GM21619 (cell line): Measurements from ENCODE around the gene IL6R.
A peak's percentile ranks its signal among the peaks of the same experiment; 100 is the strongest.
"Not testable (repeated sequence)": the region's sequence is repeated elsewhere in the genome, so short reads cannot be mapped to it uniquely, and the experiment has no call there.

Source experiments
- ATAC-seq: cut with Tn5 transposase; IDR thresholded peaks from one replicate; pipeline ENCODE4 v1.9.1; 2021; ENCODE audit not compliant: unreplicated experiment

The IL6R gene

DNA sequence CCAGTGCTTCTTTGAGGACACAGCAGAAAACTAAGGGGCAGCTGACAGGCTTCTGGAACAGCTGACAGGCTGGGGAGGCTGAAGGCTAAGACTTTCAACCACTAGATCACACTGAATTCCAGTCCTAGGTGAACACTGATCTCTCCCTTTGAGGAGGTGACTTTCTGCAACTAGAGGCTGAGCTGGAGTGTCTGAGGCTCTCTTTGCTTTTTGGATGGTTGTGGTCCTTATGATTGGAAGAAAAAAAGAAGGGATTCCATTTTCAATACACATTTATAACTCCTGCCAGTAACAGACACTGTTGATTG is 1.4 kb downstream of the IL6R start:
- ATAC-seq = no peak

DNA sequence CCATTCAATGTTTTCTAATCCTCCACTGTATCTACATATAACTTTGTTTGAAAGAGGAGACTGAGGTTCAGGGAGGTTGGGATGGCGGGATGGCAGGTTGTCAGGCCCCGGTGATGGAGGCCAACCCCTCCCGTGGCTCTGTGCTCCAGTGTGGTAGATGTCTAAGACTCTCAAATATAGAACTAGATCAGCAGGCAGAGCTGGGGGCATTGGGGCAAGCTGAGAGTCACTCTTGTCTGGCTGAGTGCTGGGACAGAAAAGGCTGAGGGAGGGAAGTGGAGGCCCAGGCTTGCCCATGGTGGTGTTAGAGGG is 1.7 kb downstream of the IL6R start:
- no peak for ATAC-seq

DNA sequence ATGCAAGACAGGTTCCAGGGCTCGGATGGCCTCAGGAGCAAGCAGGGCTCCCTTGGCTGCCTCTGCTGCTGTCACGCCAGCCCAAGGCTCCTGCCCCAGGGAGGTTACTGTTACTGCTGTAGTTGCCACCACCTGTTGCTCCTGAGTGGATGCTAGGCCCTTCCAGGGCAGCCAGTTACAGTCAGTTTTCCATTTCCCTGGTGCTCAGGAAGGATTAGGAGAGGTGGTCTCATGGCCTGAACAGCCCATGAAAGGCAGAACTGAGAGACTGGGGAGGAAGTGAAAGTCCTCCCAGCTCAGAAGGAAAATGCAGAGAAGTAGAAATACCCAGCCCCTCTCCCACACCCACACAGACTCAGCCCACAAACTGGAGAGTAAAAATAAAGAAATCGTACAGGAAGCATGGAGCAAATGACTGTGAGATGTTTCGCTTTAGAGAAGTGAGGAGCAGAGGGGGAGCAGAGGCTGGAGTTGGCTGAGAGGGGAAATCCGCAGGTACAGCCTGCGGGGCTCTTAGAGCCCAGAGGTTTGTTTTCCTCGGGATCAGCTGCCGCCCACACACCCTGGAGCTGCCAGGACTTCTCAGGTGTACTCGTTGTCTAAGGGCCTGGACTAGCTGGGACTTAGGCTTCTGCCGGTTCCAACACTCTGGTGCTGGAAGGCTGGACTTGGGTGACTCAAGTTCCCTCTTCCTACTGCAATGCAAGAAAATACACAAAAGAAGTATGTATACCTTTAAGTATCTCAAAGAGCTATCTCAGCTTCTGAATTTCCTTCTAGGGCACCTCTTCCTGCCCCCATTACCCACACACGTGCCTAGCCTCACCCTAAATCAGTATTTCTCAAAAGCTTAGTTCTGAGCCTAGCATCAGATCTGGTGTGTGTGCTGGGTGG is 2.3 kb downstream of the IL6R start:
- peak; percentile 35 for ATAC-seq

DNA sequence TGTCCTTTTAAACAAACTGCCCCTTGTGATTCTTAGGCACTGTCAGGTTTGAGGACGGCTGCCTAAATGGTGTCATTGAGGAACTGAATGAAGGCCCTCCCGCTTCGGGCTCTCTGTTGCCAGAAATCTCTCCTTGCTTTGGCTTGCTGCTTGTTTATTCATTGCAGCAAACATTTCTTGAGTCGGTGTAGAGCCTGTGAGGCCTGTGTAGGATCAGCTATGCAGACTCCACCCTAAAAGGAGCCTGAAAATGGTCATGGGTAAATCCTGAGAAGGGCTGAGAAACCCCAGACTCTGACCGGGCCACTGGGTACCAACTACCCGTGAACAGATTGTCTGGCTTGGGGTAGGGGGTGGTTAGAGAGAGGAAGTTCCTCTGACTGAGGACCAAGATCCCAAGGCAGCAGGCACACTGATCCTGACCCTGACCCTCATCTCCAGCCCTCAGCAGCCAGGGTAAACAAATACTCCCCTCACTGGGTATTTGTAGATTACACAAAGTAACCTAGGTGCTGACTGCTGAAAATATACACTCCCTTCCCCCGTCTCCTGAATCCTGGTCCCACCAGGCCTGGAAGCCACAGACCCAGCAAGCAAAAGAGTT is 3.1 kb downstream of the IL6R start:
- ATAC-seq = no peak

DNA sequence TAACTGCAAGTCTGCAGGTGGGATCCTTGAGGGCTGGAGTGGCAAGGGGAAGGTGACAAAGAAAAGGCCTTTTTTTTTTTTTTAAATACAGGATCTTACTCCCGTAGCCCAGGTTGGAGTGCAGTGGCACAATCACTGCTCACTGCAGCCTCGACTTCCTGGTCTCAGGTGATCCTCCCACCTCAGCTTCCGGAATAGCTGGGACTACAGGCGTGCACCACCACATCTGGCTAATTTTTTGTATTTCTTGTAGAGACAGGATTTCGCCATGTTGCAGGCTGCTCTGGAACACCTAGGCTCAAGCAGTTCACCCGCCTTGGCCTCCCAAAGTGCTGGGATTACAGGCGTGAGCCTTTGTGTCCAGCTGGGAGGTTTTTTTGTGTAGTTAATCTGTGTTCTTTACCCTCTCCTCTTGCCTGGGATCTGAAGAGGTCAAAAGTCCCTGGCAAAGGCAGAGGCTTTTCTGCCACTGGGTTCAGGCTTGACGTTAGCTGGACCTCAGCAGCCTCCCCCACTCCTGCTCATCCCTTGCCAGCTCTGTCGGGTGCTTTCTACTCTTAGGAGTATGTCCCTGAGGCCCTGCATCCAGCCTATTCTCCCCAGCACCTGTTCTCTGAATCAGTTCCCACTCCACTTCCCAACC is 5.2 kb downstream of the IL6R start:
- ATAC-seq = no peak

DNA sequence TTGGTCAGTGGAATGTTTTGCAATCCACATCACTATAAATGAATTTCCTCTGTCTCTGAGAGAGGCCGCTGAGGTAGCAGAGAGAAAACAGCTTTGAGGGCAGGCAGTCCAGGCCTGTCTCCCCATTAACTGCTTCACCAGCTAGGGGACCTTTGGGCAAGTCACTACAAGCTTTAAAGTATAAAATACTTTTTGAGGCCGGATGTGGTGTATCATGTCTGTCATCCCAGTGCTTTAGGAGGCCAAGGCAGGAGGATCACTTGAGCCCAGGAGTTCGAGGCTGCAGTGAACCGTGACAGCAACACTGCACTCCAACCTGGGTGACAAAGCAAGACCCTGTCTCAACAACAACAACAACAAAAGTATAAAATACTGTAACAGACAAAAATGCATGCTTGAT is 6.4 kb downstream of the IL6R start:
- no peak for ATAC-seq

DNA sequence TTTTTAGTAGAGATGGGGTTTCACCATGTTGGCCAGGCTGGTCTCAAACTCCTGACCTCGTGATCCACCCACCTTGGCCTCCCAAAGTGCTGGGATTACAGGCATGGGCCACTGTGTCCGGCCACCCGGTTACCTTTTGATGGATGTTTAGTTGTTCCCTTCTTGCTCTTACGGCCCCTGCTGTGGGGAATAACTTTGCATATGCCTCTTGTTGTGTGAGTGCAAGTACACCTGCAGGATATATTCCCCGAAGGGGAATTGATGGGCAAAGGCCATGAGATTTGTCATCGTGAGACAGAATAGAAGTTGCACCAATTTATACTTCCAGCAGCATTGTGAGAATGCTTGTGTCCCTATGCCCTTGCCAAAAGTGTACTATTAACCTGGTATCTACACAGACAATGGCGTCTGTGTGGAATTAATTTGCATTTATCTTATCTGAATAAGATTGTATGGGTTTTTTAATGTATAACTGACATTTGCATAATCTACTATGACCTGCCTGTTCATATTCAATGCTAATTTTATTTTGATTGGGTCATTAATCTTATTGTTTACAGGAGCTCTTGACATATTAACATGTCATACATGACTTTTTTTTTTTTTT is 8.1 kb downstream of the IL6R start:
- ATAC-seq = no peak

DNA sequence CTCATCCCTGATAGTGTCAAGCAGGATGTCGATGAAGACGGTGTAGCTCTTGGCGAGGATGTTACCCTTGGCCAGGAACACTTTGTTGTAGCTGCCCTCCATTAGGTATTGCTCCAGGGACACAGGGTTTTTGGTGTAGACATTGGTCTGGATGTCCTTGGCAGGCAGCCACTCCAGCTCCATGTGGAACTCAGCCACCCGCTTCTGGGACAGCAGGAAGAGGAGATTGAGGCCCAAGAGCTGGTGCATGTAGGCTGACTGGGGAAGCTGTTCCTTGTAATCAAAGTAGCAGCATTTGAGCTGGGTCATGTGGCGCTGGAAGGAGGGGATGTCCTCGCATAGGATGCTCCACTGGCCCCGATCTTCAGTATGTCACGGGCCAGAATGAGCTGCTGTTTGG is 9.5 kb downstream of the IL6R start:
- ATAC-seq = no peak

DNA sequence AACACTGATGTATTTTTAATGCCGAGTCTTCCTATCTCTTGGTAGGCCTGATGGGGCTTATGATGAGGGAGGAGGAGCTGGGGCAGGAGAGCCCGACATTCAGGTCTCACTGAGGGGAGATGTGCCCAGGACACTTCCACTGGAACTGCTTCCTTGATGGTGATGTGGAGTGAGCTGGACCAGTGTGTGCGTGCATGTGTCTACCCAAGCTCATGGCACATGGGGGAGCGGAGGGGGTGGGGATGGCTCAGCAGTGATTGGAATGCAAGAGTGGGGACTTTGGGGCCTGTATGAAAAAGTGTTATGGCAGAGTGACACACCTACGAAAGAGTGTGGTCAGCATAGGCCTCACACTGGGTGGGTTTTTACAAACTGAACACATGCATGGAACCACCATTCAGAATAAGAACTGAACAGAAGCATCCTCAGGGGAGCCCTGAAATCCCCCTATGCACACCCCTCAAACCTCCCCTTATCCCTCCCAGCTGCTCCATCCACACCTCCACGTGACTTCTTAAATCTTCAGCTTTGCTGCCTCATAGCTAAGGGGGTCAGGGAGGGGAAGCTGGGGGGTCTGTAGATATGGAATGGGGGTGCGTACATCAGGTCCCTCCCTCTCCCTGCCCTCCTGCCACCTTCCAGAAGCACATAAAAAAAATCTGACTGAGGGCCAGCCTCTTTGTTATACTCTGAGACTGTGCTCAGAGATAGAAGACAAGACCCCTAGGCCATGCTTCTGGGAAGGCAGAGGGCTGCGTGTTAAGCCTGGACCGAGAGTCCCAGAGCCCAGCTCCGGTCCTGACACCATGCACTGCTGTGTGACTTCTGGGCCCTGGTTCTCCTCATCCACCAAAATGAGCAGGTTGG is 11.6 kb downstream of the IL6R start:
- no peak for ATAC-seq

DNA sequence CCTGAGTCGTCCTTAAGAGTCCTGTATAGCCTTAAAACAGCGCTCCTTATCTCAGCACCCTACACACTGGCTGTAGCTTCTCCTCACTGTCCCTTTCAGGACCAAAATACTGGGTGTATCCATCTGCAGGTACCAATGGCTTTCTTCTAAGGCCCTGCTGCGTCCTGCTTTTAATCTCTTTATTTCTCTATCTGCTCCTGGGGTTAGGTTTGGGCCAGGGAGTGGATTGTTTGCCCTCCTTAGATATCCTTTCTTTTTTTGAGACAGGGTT is 12.1 kb downstream of the IL6R start:
- no peak for ATAC-seq

DNA sequence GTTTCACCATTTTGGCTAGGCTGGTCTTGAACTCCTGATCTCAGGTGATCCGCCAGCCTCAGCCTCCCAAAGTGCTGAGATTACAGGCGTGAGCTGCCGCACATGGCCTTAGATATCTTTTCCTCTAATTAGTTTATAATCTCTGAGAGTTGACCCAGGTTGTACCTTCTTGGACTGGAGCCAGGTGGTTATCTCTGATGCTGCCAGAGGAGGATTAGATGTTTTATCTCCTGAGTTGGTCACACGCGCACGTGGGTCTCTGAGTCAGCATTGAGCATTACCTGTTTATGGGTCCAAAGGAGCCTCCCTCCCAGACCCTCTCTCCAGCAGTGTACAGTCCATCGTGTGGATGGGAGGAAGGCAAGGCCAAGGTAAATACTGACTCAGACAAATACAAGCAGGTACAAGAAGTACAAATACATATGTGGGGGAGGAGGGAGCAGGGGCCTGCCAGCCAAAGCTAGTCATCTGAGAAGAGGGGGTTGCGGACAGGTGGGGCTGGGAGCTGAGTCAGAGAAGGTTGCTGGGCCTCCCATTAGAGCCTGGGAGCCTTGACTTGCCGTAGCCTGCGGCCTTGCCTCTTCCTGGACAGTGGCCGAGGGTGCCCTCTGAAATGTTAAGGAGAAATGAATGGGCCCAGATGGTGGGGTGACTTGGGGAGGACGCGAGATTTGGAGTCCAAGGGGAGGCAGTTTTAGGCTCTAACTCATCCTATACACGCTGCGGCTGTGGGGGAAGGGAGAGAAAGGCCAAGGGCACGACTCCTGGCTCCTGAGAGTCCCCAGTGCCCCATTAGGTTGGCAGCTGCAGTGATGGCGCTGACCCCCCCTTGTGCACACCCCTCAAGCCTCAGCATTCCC is 13.1 kb downstream of the IL6R start:
- ATAC-seq = no peak

DNA sequence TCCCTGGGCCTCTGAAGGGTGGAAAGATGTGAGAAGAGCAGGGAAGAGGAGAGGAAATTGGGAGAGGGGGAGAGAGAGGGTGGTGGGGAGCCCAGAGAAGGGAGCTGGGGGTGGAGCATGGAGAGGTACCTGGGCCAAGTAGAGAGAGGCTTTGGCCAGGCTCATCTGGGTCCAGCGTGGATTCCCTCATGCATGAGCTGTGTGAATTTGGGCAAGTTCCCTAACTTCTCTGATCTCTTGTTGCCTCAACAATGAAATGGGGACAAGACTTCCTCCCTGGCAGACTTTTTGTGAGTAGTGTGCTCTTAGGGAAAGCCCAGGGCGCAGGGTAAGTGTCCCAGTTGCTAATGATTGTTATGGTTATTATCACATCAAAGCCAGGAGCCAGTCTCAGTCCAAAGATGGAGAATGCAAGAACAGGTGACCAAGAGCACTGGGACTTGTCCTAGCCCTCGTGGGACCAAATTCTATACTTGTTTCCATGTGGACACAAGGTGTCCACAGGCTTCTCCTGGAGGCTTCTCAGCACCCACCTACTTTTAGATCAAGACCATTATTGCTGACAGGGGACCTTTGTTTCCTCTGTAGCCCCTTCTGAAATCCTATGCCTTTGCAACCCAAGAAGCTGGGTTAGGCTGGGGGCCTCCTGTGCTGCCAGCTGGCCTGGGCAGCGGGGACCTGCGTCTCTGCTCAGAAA is 13.9 kb downstream of the IL6R start:
- no peak for ATAC-seq

DNA sequence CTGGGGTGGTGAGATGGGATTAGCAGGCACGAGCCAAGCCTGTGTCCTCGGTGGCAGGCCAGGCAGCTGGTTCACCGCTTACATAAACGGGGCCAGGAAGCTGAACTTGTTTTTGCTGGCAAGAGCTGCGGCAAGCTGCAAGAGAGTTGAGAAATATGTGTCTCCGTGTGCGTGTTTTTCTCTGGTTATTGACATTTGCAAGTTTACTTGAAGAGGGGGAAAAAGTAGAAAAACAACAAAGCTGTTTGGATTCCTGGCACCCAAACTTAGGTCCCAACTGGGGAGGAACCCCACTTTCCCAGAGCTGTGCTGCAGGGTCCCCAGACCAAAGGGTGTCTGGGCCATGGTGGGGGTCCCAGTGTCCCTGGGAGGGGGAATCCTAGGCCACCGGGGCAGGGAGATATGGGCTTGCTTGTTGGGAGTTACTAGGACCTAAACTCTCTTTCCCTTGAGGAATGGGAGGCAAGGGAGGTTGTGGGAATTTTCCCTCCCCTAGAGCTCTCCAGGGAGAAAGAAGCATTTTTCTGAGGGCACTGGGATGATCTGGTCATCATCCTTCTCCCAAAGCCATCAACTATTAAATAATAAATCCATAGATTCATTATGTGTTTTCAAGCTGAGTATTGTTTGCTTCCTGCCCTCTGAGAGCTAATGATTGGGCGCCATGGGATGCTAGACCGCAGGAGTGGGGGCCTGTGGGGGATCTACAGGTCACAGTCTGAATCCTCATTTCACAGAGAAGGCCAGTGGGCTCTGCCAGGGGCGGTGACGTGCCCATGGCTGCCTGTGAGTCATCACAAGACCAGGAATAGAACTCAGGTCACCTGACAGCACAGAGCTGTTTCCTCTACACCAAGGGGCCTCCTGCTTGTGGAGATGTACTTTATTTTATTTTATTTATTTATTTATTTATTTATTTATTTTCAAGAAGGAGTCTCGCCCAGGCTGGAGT is 14.8 kb downstream of the IL6R start:
- ATAC-seq = peak; percentile 60

DNA sequence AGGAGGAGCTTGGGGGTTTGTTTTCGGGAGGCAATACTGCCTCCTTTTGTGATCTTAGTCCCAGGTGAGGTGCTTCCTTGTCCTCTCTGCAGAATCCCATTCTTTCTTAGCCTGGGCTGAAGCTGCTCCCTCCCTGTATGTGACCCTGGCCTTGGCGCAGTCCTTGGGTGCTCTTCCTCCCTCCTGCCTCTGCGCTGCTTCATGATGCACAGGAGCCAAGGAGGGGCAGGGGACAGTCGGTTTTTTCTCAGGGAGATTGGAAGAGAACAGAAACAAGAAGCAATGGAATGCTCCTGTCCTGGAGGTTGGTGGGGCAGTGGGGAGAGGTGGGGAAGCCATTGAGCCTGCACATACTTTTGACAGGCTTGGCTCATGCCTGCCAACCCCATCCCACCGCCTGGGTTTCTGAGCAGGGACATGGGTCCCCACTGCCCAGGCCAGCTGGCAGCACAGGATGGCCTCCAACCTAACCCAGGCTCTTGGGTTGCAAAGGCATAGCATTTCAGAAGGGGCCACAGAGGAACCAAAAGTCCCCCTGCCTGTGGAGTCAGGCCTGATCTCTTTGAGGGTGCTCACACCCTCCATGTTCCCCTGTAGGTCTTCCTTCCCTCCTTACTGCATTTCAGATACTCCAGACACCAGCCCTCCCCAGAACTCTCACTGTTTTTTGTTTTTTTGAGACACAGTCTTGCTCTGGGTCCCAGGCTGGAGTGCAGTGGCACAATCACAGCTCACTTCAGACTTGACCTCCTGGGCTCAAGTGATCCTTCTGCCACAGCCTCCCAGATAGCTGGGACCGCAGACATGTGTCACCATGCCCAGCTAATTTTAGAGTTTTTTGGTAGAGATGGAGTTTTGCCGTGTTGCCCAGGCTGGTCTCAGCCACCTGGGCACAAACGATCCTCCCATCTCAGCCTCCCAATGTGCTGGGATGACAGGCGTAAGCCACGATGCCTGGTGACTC is 16.1 kb downstream of the IL6R start:
- ATAC-seq = no peak

DNA sequence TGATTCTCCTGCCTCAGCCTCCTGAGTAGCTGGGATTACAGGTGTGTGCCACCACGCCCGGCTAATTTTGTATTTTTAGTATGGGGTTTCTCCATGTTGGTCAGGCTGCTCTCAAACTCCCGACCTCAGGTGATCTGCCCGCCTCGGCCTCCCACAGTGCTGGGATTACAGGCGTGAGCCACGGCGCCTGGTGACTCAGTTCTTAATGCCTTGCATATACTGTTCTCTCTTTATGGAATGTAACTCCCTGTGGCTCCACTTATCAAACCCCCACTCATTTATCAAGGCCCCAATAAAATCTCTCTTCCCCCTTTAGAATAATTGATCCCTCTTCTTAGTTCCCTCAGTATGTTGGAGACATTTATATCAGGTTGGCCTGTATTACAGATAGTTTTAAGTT is 16.9 kb downstream of the IL6R start:
- ATAC-seq = not testable (repeated sequence)

DNA sequence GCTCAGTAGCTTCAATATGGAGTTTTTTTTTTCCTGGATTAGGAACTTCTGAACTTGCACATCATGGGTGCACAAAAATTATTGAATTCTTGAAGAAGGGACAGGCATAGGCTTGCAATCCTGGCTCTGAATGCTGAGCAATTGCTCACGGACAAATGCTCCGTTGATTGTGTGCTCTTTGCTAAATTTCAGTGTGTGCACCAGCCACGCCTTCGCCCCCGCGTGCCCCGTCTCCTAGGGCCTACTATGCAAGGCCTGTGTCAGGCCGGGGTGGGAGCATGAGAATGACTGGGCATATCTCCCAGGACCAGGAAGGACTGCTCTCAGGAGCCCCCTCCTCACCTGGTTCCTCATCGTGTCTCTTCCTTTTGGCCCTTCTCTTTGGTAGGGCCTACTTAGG is 17.4 kb downstream of the IL6R start:
- ATAC-seq = no peak

DNA sequence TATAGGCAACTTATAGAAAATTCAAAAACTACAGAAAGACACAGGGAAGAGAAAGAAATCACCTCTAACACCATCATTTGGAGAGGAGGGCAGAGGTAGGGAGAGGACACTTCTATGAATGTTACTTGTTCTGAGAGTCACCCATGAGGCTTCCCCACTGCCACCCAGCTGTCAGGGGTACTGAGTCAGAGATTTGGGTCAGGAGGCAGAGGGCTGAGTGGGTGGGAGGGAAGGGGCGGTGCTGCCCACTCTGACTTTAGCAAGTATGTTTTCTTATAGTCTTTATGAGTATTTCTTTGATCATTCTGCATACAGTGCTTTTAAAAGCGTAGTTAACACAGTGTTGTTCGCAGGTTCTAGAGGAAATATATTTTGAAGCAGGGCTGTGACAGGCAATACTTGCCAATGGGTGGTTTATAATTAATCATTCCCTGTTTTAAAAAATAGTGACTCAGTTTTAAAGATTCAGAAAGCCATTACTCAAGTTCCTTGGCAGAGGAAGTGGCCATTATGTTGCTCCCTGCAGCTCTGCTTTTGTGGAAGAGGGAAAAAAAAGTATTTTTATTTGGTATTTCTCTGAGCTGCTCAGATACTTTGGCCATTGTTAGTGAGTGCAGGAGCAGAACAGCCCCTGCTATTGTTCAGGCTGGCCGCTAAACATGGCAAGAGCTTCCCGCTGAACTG is 18.3 kb downstream of the IL6R start:
- ATAC-seq = no peak
